Endothelial cell of umbilical vein (primary cell): Measurements from ENCODE around the gene RCAN1. TPM values are rescaled to one million over a fixed set of nuclear protein-coding genes. Genes with fewer than 3 reads are reported as not detected.

ENCODE experiments used
- BruUV-seq: library from RNA; stranded (reverse); fragments of 400-500 nt; replicated peaks from 2 replicates; lab custom pipeline; 2021; lab: Mats Ljungman, UMichigan
- CTCF ChIA-PET: fragments of 300-600, 350-600 bp; sonication (Branson Sonifier 250); formaldehyde crosslinking; loops from one replicate; lab custom pipeline; 2021; ENCODE audit warnings: antibody characterized with exemption, inconsistent platforms; lab: Charles Lee
- POLR2A ChIA-PET: fragments of 300-600, 350-600 bp; sonication (Branson Sonifier 250); formaldehyde crosslinking; loops from one replicate; lab custom pipeline; 2021; ENCODE audit warnings: antibody characterized with exemption, inconsistent platforms; lab: Charles Lee
- DNase-seq: peaks from one replicate; pipeline ENCODE4 v3.0.0-alpha.2; 2011; ENCODE audit warnings: low read depth, low spot score
- FAIRE-seq: peaks from 2 replicates; lab custom pipeline; 2011; peaks lifted over from hg19 to GRCh38; lab: Jason Lieb, UNC
- H2AFZ ChIP-seq: 2 replicates; pipeline ENCODE4 v1.6.0; 2012; ENCODE audit warnings: low read depth, low read length, control low read depth, inconsistent platforms
- H3K27ac ChIP-seq: 2 replicates; pipeline ENCODE4 v1.5.1; 2011; ENCODE audit warnings: low read depth, mild to moderate bottlenecking, control low read depth, low read length, moderate library complexity; ENCODE audit not compliant: insufficient read depth
- H3K27me3 ChIP-seq, 2 experiments: 2 replicates each; pipeline versions ENCODE4 v1.6.0 to v1.6.1; 2011; ENCODE audit warnings: low read length in 2 of 2, mixed read lengths in 1 of 2; ENCODE audit not compliant: control insufficient read depth in 2 of 2, insufficient read depth in 2 of 2
- H3K36me3 ChIP-seq, 2 experiments: 2 replicates in 1 of 2; 3 replicates in 1 of 2; pipeline ENCODE4 v1.5.1; 2011; ENCODE audit warnings: low read length in 2 of 2, mild to moderate bottlenecking in 1 of 2, moderate library complexity in 1 of 2; ENCODE audit not compliant: control insufficient read depth in 2 of 2, insufficient read depth in 2 of 2; ENCODE audit errors: extremely low read depth in 1 of 2
- H3K4me1 ChIP-seq: 3 replicates; pipeline ENCODE4 v1.5.1; 2011; ENCODE audit warnings: mild to moderate bottlenecking, low read length; ENCODE audit not compliant: control insufficient read depth, insufficient read depth; ENCODE audit errors: extremely low read depth
- H3K4me2 ChIP-seq: 2 replicates; pipeline ENCODE4 v1.6.1; 2011; ENCODE audit warnings: low read length, control low read depth, mixed read lengths; ENCODE audit not compliant: insufficient read depth
- H3K4me3 ChIP-seq, 3 experiments: fragments of 200-600 bp in 1 of 3; sonication (generic), shearing (Covaris generic) in 1 of 3; replicated peaks in 1 of 3; 2 replicates each; pipeline ENCODE4 v1.5.1; 2011 to 2016; ENCODE audit warnings: control low read depth in 3 of 3, low read length in 3 of 3, mild to moderate bottlenecking in 2 of 3, inconsistent platforms in 1 of 3, low read depth in 1 of 3, moderate library complexity in 1 of 3; ENCODE audit not compliant: insufficient read depth in 1 of 3
- H3K79me2 ChIP-seq: 2 replicates; pipeline ENCODE4 v1.6.0; 2012; ENCODE audit warnings: low read length, inconsistent platforms; ENCODE audit not compliant: control insufficient read depth, insufficient read depth
- H3K9ac ChIP-seq: replicated peaks from 2 replicates; pipeline ENCODE3; 2011; ENCODE audit warnings: low read length, control low read depth; ENCODE audit not compliant: insufficient read depth; ENCODE audit errors: extremely low read depth
- H3K9me1 ChIP-seq: replicated peaks from 3 replicates; pipeline ENCODE4 v1.6.0; 2011; ENCODE audit warnings: mild to moderate bottlenecking, low read length; ENCODE audit not compliant: control insufficient read depth, insufficient read depth; ENCODE audit errors: extremely low read depth
- H3K9me3 ChIP-seq: replicated peaks from 2 replicates; pipeline ENCODE4 v1.5.1; 2012; ENCODE audit warnings: low read length, inconsistent platforms; ENCODE audit not compliant: control insufficient read depth, insufficient read depth
- H4K20me1 ChIP-seq: replicated peaks from 2 replicates; pipeline ENCODE3; 2011; ENCODE audit warnings: mild to moderate bottlenecking, low read length; ENCODE audit not compliant: control insufficient read depth, insufficient read depth; ENCODE audit errors: extremely low read depth
- EZH2 ChIP-seq: IDR thresholded peaks from 2 replicates; pipeline ENCODE4 v1.6.1; 2012; ENCODE audit warnings: borderline replicate concordance, low read depth, mild to moderate bottlenecking, moderate library complexity, low read length, inconsistent platforms; ENCODE audit not compliant: severe bottlenecking
- FOS ChIP-seq: IDR thresholded peaks from 2 replicates; pipeline ENCODE4 v1.6.1; 2011; ENCODE audit warnings: mild to moderate bottlenecking, low read length, moderate library complexity, borderline replicate concordance; ENCODE audit not compliant: insufficient read depth
- GATA2 ChIP-seq: IDR thresholded peaks from 2 replicates; pipeline ENCODE4 v1.7.0; 2011; ENCODE audit warnings: low read depth, mild to moderate bottlenecking, moderate library complexity, mixed read lengths, low read length; ENCODE audit not compliant: insufficient read length, insufficient read depth
- JUN ChIP-seq: IDR thresholded peaks from 2 replicates; pipeline ENCODE4 v1.6.1; 2011; ENCODE audit warnings: borderline replicate concordance, low read depth; ENCODE audit not compliant: insufficient read length, insufficient read depth
- MAX ChIP-seq: IDR thresholded peaks from 2 replicates; pipeline ENCODE4 v1.6.1; 2011; ENCODE audit not compliant: insufficient read depth, insufficient read length
- MYC ChIP-seq: IDR thresholded peaks from one replicate; pipeline ENCODE4 v1.6.1; 2011; ENCODE audit warnings: mild to moderate bottlenecking, low read depth, low read length
- POLR2A ChIP-seq: IDR thresholded peaks from 2 replicates; pipeline ENCODE4 v1.6.1; 2012; ENCODE audit warnings: low read depth, mild to moderate bottlenecking, control low read depth, low read length
- POLR2AphosphoS5 ChIP-seq: IDR thresholded peaks from 2 replicates; pipeline ENCODE4 v1.6.1; 2012; ENCODE audit warnings: low read depth, mild to moderate bottlenecking, control low read depth, low read length, moderate library complexity; ENCODE audit not compliant: insufficient read depth
- dilution Hi-C: fragments of 300-500 bp; cut with MboI; formaldehyde crosslinking; loops from one replicate; pipeline ENCODE4 v1.15.0; 2019; ENCODE audit warnings: low sequenced_read_pairs; ENCODE audit not compliant: extremely low pct_ligation_motif_present
- intact Hi-C: fragments of 100-400 bp; cut with micrococcal nuclease; formaldehyde crosslinking; loops from one replicate; pipeline ENCODE4 v1.10.0; 2022
- polyA plus RNA-seq, 4 experiments: library from polyadenylated mRNA; depleted of rRNA in 3 of 4; stranded (reverse) in 3 of 4; unstranded in 1 of 4; fragments of >200 nt; gene quantifications; 2 replicates each; pipeline versions ENCODE4 v1.2.1 to v1.2.3, GENCODE V29; 2011 to 2012; ENCODE audit warnings: missing spikeins in 1 of 4
- total RNA-seq: library from RNA; stranded (reverse); gene quantifications from 2 replicates; pipeline ENCODE4 v1.2.3, GENCODE V29; 2021
- TF ChIP-seq, protein P1 (sequence below), 2 donors: IDR thresholded peaks; 1 replicate in 1 of 2; 2 replicates in 1 of 2; pipeline ENCODE4 v1.5.1; 2011; ENCODE audit warnings: low read length in 2 of 2, mild to moderate bottlenecking in 2 of 2, moderate library complexity in 2 of 2, control low read depth in 1 of 2, inconsistent platforms in 1 of 2, low read depth in 1 of 2; ENCODE audit not compliant: insufficient read depth in 1 of 2; ENCODE audit errors: extremely low read depth in 1 of 2

Gene RCAN1
- total and polyA plus RNA-seq, 2 donors (not counting 3 experiments of a cell fraction or from before 2014, with no cell fraction given), result 9.7 to 16.5 TPM

DNA sequence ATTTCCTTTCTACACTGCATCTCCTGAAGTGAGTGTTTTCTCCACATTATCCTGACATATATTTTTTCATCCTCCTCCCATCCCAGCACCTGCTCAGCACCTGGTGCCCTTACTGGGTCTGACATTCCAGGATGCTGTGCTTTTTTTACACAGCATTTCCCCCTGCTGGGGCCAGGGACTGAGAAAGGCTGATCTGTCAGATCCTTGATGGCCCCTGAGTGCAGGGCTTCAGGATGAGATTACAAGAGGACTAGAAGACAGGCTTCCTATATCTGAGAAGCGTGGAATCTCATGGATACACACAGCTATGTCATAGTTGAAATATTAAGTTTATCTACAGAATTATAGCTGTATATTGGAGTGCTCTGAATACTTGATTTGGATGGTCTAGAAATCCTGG is 24.4 kb downstream of the RCAN1 start:
- CTCF ChIA-PET, result interaction anchor here (4.7 kb wide), 1 partner anchor 12 kb away, joined by 32 read pairs; no protein-coding TSS in a partner anchor
- intact Hi-C loops, result no loop called here
- no peak overlapping the region for H3K4me2 ChIP-seq
- H4K20me1 ChIP-seq, result no peaks in the 10 kb centered on the region
- DNase-seq (no peak), FAIRE-seq (no peak)
- no peaks in the 10 kb centered on the region for H3K27me3 ChIP-seq
- no peak overlapping the region for H3K9ac ChIP-seq
- no peaks in the 10 kb centered on the region for H3K4me1 ChIP-seq
- POLR2A ChIA-PET, result no interaction called here
- H3K9me3 ChIP-seq, result no peaks in the 10 kb centered on the region
- H3K9me1 ChIP-seq, result no peaks in the 10 kb centered on the region
- no peak overlapping the region for H3K27ac ChIP-seq
- TF ChIP-seq, protein P1, sequence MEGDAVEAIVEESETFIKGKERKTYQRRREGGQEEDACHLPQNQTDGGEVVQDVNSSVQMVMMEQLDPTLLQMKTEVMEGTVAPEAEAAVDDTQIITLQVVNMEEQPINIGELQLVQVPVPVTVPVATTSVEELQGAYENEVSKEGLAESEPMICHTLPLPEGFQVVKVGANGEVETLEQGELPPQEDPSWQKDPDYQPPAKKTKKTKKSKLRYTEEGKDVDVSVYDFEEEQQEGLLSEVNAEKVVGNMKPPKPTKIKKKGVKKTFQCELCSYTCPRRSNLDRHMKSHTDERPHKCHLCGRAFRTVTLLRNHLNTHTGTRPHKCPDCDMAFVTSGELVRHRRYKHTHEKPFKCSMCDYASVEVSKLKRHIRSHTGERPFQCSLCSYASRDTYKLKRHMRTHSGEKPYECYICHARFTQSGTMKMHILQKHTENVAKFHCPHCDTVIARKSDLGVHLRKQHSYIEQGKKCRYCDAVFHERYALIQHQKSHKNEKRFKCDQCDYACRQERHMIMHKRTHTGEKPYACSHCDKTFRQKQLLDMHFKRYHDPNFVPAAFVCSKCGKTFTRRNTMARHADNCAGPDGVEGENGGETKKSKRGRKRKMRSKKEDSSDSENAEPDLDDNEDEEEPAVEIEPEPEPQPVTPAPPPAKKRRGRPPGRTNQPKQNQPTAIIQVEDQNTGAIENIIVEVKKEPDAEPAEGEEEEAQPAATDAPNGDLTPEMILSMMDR (IDR thresholded peaks at IDR 0.05; ENCODE audit: extremely low read depth in 1 of 2, insufficient read depth in 1 of 2, low read depth in 1 of 2, low read length in 2 of 2), result no peak
- TF ChIP-seq POLR2A (no peak), GATA2 (no peak)
- H2AFZ ChIP-seq, result no peak overlapping the region
- BruUV-seq, result no TSS peak
- H3K79me2 ChIP-seq, result no peaks in the 10 kb centered on the region
- dilution Hi-C loops, result no loop called here
- no peaks in the 10 kb centered on the region for H3K36me3 ChIP-seq
- no peak overlapping the region for H3K4me3 ChIP-seq

GRCh38 chr21:34589511-34590282 is 25.2 kb downstream of the RCAN1 start:
- no peaks in the 10 kb centered on the region for H3K9me3 ChIP-seq
- H3K9ac ChIP-seq, result no peak overlapping the region
- no peak overlapping the region for H3K27ac ChIP-seq
- H3K9me1 ChIP-seq, result no peaks in the 10 kb centered on the region
- H3K36me3 ChIP-seq, result no peaks in the 10 kb centered on the region
- CTCF ChIA-PET, result interaction anchor here (4.7 kb wide), 1 partner anchor 13 kb away, joined by 32 read pairs; no protein-coding TSS in a partner anchor
- intact Hi-C loops, result no loop called here
- POLR2A ChIA-PET, result no interaction called here
- no peak overlapping the region for H2AFZ ChIP-seq
- H3K79me2 ChIP-seq, result no peaks in the 10 kb centered on the region
- no TSS peak for BruUV-seq
- no peaks in the 10 kb centered on the region for H4K20me1 ChIP-seq
- FAIRE-seq (no peak), DNase-seq (no peak)
- TF ChIP-seq MAX (no peak), GATA2 (no peak), JUN (no peak), POLR2A (no peak), MYC (no peak), EZH2 (no peak), FOS (no peak), POLR2AphosphoS5 (no peak)
- TF ChIP-seq, protein P1 (IDR thresholded peaks at IDR 0.05; ENCODE audit: extremely low read depth in 1 of 2, insufficient read depth in 1 of 2, low read depth in 1 of 2, low read length in 2 of 2), result no peak
- dilution Hi-C loops, result no loop called here
- H3K27me3 ChIP-seq, result no peaks in the 10 kb centered on the region
- H3K4me1 ChIP-seq, result no peaks in the 10 kb centered on the region
- no peak overlapping the region for H3K4me3 ChIP-seq
- no peak overlapping the region for H3K4me2 ChIP-seq
